Endothelial cell of umbilical vein (primary cell): ENCODE results near the gene PIMREG. TPM values are rescaled to one million over a fixed set of nuclear protein-coding genes. Genes with fewer than 3 reads are reported as not detected.

ENCODE experiments used
- BruUV-seq: library from RNA; stranded (reverse); fragments of 400-500 nt; replicated peaks from 2 replicates; lab custom pipeline; 2021; lab: Mats Ljungman, UMichigan
- CTCF ChIA-PET: fragments of 300-600, 350-600 bp; sonication (Branson Sonifier 250); formaldehyde crosslinking; loops from one replicate; lab custom pipeline; 2021; ENCODE audit warnings: antibody characterized with exemption, inconsistent platforms; lab: Charles Lee
- POLR2A ChIA-PET: fragments of 300-600, 350-600 bp; sonication (Branson Sonifier 250); formaldehyde crosslinking; loops from one replicate; lab custom pipeline; 2021; ENCODE audit warnings: antibody characterized with exemption, inconsistent platforms; lab: Charles Lee
- DNase-seq: peaks from one replicate; pipeline ENCODE4 v3.0.0-alpha.2; 2011; ENCODE audit warnings: low read depth, low spot score
- FAIRE-seq: peaks from 2 replicates; lab custom pipeline; 2011; peaks lifted over from hg19 to GRCh38; lab: Jason Lieb, UNC
- H2AFZ ChIP-seq: 2 replicates; pipeline ENCODE4 v1.6.0; 2012; ENCODE audit warnings: low read depth, low read length, control low read depth, inconsistent platforms
- H3K27ac ChIP-seq: 2 replicates; pipeline ENCODE4 v1.5.1; 2011; ENCODE audit warnings: low read depth, mild to moderate bottlenecking, control low read depth, low read length, moderate library complexity; ENCODE audit not compliant: insufficient read depth
- H3K27me3 ChIP-seq, 2 experiments: 2 replicates each; pipeline versions ENCODE4 v1.6.0 to v1.6.1; 2011; ENCODE audit warnings: low read length in 2 of 2, mixed read lengths in 1 of 2; ENCODE audit not compliant: control insufficient read depth in 2 of 2, insufficient read depth in 2 of 2
- H3K36me3 ChIP-seq, 2 experiments: 2 replicates in 1 of 2; 3 replicates in 1 of 2; pipeline ENCODE4 v1.5.1; 2011; ENCODE audit warnings: low read length in 2 of 2, mild to moderate bottlenecking in 1 of 2, moderate library complexity in 1 of 2; ENCODE audit not compliant: control insufficient read depth in 2 of 2, insufficient read depth in 2 of 2; ENCODE audit errors: extremely low read depth in 1 of 2
- H3K4me1 ChIP-seq: 3 replicates; pipeline ENCODE4 v1.5.1; 2011; ENCODE audit warnings: mild to moderate bottlenecking, low read length; ENCODE audit not compliant: control insufficient read depth, insufficient read depth; ENCODE audit errors: extremely low read depth
- H3K4me2 ChIP-seq: 2 replicates; pipeline ENCODE4 v1.6.1; 2011; ENCODE audit warnings: low read length, control low read depth, mixed read lengths; ENCODE audit not compliant: insufficient read depth
- H3K4me3 ChIP-seq, 3 experiments: fragments of 200-600 bp in 1 of 3; sonication (generic), shearing (Covaris generic) in 1 of 3; replicated peaks in 1 of 3; 2 replicates each; pipeline ENCODE4 v1.5.1; 2011 to 2016; ENCODE audit warnings: control low read depth in 3 of 3, low read length in 3 of 3, mild to moderate bottlenecking in 2 of 3, inconsistent platforms in 1 of 3, low read depth in 1 of 3, moderate library complexity in 1 of 3; ENCODE audit not compliant: insufficient read depth in 1 of 3
- H3K79me2 ChIP-seq: 2 replicates; pipeline ENCODE4 v1.6.0; 2012; ENCODE audit warnings: low read length, inconsistent platforms; ENCODE audit not compliant: control insufficient read depth, insufficient read depth
- H3K9ac ChIP-seq: replicated peaks from 2 replicates; pipeline ENCODE3; 2011; ENCODE audit warnings: low read length, control low read depth; ENCODE audit not compliant: insufficient read depth; ENCODE audit errors: extremely low read depth
- H3K9me1 ChIP-seq: replicated peaks from 3 replicates; pipeline ENCODE4 v1.6.0; 2011; ENCODE audit warnings: mild to moderate bottlenecking, low read length; ENCODE audit not compliant: control insufficient read depth, insufficient read depth; ENCODE audit errors: extremely low read depth
- H3K9me3 ChIP-seq: replicated peaks from 2 replicates; pipeline ENCODE4 v1.5.1; 2012; ENCODE audit warnings: low read length, inconsistent platforms; ENCODE audit not compliant: control insufficient read depth, insufficient read depth
- H4K20me1 ChIP-seq: replicated peaks from 2 replicates; pipeline ENCODE3; 2011; ENCODE audit warnings: mild to moderate bottlenecking, low read length; ENCODE audit not compliant: control insufficient read depth, insufficient read depth; ENCODE audit errors: extremely low read depth
- EZH2 ChIP-seq: IDR thresholded peaks from 2 replicates; pipeline ENCODE4 v1.6.1; 2012; ENCODE audit warnings: borderline replicate concordance, low read depth, mild to moderate bottlenecking, moderate library complexity, low read length, inconsistent platforms; ENCODE audit not compliant: severe bottlenecking
- FOS ChIP-seq: IDR thresholded peaks from 2 replicates; pipeline ENCODE4 v1.6.1; 2011; ENCODE audit warnings: mild to moderate bottlenecking, low read length, moderate library complexity, borderline replicate concordance; ENCODE audit not compliant: insufficient read depth
- GATA2 ChIP-seq: IDR thresholded peaks from 2 replicates; pipeline ENCODE4 v1.7.0; 2011; ENCODE audit warnings: low read depth, mild to moderate bottlenecking, moderate library complexity, mixed read lengths, low read length; ENCODE audit not compliant: insufficient read length, insufficient read depth
- JUN ChIP-seq: IDR thresholded peaks from 2 replicates; pipeline ENCODE4 v1.6.1; 2011; ENCODE audit warnings: borderline replicate concordance, low read depth; ENCODE audit not compliant: insufficient read length, insufficient read depth
- MAX ChIP-seq: IDR thresholded peaks from 2 replicates; pipeline ENCODE4 v1.6.1; 2011; ENCODE audit not compliant: insufficient read depth, insufficient read length
- POLR2A ChIP-seq: IDR thresholded peaks from 2 replicates; pipeline ENCODE4 v1.6.1; 2012; ENCODE audit warnings: low read depth, mild to moderate bottlenecking, control low read depth, low read length
- dilution Hi-C: fragments of 300-500 bp; cut with MboI; formaldehyde crosslinking; loops from one replicate; pipeline ENCODE4 v1.15.0; 2019; ENCODE audit warnings: low sequenced_read_pairs; ENCODE audit not compliant: extremely low pct_ligation_motif_present
- intact Hi-C: fragments of 100-400 bp; cut with micrococcal nuclease; formaldehyde crosslinking; loops from one replicate; pipeline ENCODE4 v1.10.0; 2022
- polyA plus RNA-seq, 4 experiments: library from polyadenylated mRNA; depleted of rRNA in 3 of 4; stranded (reverse) in 3 of 4; unstranded in 1 of 4; fragments of >200 nt; gene quantifications; 2 replicates each; pipeline versions ENCODE4 v1.2.1 to v1.2.3, GENCODE V29; 2011 to 2012; ENCODE audit warnings: missing spikeins in 1 of 4
- total RNA-seq: library from RNA; stranded (reverse); gene quantifications from 2 replicates; pipeline ENCODE4 v1.2.3, GENCODE V29; 2021
- TF ChIP-seq, protein P1 (sequence below), 2 donors: IDR thresholded peaks; 1 replicate in 1 of 2; 2 replicates in 1 of 2; pipeline ENCODE4 v1.5.1; 2011; ENCODE audit warnings: low read length in 2 of 2, mild to moderate bottlenecking in 2 of 2, moderate library complexity in 2 of 2, control low read depth in 1 of 2, inconsistent platforms in 1 of 2, low read depth in 1 of 2; ENCODE audit not compliant: insufficient read depth in 1 of 2; ENCODE audit errors: extremely low read depth in 1 of 2

Gene PIMREG
- total and polyA plus RNA-seq, 2 donors (not counting 3 experiments of a cell fraction or from before 2014, with no cell fraction given) = 26.3 to 37.7 TPM

GRCh38 chr17:6402258-6402657 is 42.0 kb upstream of the PIMREG start:
- DNase-seq = no peak
- Histone ChIP-seq H3K4me1 (no peaks in the 10 kb centered on the region), H2AFZ (no peak overlapping the region), H3K79me2 (no peaks in the 10 kb centered on the region), H3K9ac (no peak overlapping the region), H3K9me3 (no peaks in the 10 kb centered on the region), H3K4me3 (no peak overlapping the region), H3K27me3 (peaks cover 24 to 28% of the 10 kb centered on the region in 2 experiments), H3K4me2 (no peak overlapping the region), H3K36me3 (no peaks in the 10 kb centered on the region), H4K20me1 (no peaks in the 10 kb centered on the region), H3K9me1 (no peaks in the 10 kb centered on the region), H3K27ac (no peak overlapping the region)
- dilution Hi-C loops = no loop called here
- no peak for FAIRE-seq
- TF ChIP-seq GATA2 (no peak), FOS (no peak), JUN (no peak), POLR2A (no peak), MAX (no peak), EZH2 (no peak)
- TF ChIP-seq, protein P1, sequence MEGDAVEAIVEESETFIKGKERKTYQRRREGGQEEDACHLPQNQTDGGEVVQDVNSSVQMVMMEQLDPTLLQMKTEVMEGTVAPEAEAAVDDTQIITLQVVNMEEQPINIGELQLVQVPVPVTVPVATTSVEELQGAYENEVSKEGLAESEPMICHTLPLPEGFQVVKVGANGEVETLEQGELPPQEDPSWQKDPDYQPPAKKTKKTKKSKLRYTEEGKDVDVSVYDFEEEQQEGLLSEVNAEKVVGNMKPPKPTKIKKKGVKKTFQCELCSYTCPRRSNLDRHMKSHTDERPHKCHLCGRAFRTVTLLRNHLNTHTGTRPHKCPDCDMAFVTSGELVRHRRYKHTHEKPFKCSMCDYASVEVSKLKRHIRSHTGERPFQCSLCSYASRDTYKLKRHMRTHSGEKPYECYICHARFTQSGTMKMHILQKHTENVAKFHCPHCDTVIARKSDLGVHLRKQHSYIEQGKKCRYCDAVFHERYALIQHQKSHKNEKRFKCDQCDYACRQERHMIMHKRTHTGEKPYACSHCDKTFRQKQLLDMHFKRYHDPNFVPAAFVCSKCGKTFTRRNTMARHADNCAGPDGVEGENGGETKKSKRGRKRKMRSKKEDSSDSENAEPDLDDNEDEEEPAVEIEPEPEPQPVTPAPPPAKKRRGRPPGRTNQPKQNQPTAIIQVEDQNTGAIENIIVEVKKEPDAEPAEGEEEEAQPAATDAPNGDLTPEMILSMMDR (IDR thresholded peaks at IDR 0.05; ENCODE audit: extremely low read depth in 1 of 2, insufficient read depth in 1 of 2, low read depth in 1 of 2, low read length in 2 of 2) = no peak
- ChIA-PET POLR2A (no interaction called here), CTCF (no interaction called here)
- intact Hi-C loops = no loop called here
- BruUV-seq = no TSS peak
